Fibroblast of skin of abdomen (primary cell): ENCODE data around the gene ALDH1A2.

Experiments used
- DNase-seq: peaks from one replicate; pipeline ENCODE4 v3.0.0-alpha.2; 2013

The ALDH1A2 gene

GRCh38 chr15:57994221-57995049, 71.1 kb downstream of the ALDH1A2 start:
- DNase-seq, result peak; percentile 19

- DNase-seq, result no peak
Observed at GRCh38 chr15:57993409-57994145, 71.9 kb downstream of the ALDH1A2 start.

- DNase-seq, result no peak
Observed at GRCh38 chr15:57992761-57993355, 72.7 kb downstream of the ALDH1A2 start.

GRCh38 chr15:57973534-57973933, 92.0 kb downstream of the ALDH1A2 start:
- DNase-seq, result no peak

- no peak for DNase-seq
Observed at GRCh38 chr15:57972864-57973263, 92.6 kb downstream of the ALDH1A2 start.

- DNase-seq, result no peak
Observed at GRCh38 chr15:57969996-57970395, 95.5 kb downstream of the ALDH1A2 start.

- DNase-seq, result peak; percentile 10
Observed at GRCh38 chr15:57969355-57969754, 96.2 kb downstream of the ALDH1A2 start.

- DNase-seq, result no peak
Observed at GRCh38 chr15:57962887-57963286, 102.6 kb downstream of the ALDH1A2 start.

GRCh38 chr15:57961919-57962318, 103.6 kb downstream of the ALDH1A2 start:
- DNase-seq, result no peak

GRCh38 chr15:57957113-57957512, 108.4 kb downstream of the ALDH1A2 start:
- no peak for DNase-seq

GRCh38 chr15:57953874-57954273, 111.6 kb downstream of the ALDH1A2 start:
- DNase-seq, result no peak

GRCh38 chr15:57951328-57951932, 114.1 kb downstream of the ALDH1A2 start:
- DNase-seq, result no peak

- no peak for DNase-seq
Observed at GRCh38 chr15:57950381-57950946, 115.0 kb downstream of the ALDH1A2 start.

- no peak for DNase-seq
Observed at GRCh38 chr15:57949374-57949943, 116.1 kb downstream of the ALDH1A2 start.

GRCh38 chr15:57948351-57949289, 116.9 kb downstream of the ALDH1A2 start:
- no peak for DNase-seq

- peak; percentile 7 for DNase-seq
Observed at GRCh38 chr15:57947781-57948180, 117.7 kb downstream of the ALDH1A2 start.

GRCh38 chr15:57947282-57947681, 118.2 kb downstream of the ALDH1A2 start:
- DNase-seq, result no peak

- DNase-seq, result no peak
Observed at GRCh38 chr15:57946491-57947048, 118.9 kb downstream of the ALDH1A2 start.

- no peak for DNase-seq
Observed at GRCh38 chr15:57945616-57946015, 119.9 kb downstream of the ALDH1A2 start.

- DNase-seq, result no peak
Observed at GRCh38 chr15:57943754-57944420, 121.6 kb downstream of the ALDH1A2 start.
